Esophagus squamous epithelium (tissue), 5 donors: Measurements from ENCODE around the gene TGM6. TPM values are rescaled to one million over a fixed set of nuclear protein-coding genes. Genes with fewer than 3 reads are reported as not detected.

ENCODE experiments used
- DNase-seq: peaks from one replicate; lab custom pipeline; 2025; lab: John Stamatoyannopoulos, UW
- H3K27ac ChIP-seq, 4 donors: fragments of 200-600 bp; sonication (generic); one replicate each; pipeline ENCODE4 v1.5.1; 2016 to 2019; ENCODE audit warnings: mild to moderate bottlenecking in 1 of 4
- H3K27me3 ChIP-seq, 4 donors: fragments of 200-600 bp; sonication (generic); 1 replicate in 3 of 4; 2 replicates in 1 of 4; pipeline versions ENCODE4 v1.5.1 to v1.6.0; 2017 to 2021; ENCODE audit warnings: antibody characterized with exemption in 1 of 4
- H3K36me3 ChIP-seq, 3 donors: fragments of 200-600 bp; sonication (generic); one replicate each; pipeline ENCODE4 v1.5.1; 2016 to 2019
- H3K4me1 ChIP-seq, 3 donors: fragments of 200-600 bp; sonication (generic); one replicate each; pipeline ENCODE4 v1.5.1; 2017 to 2019
- H3K4me3 ChIP-seq, 4 donors: fragments of 200-600 bp; sonication (generic); 1 replicate in 3 of 4; 2 replicates in 1 of 4; pipeline ENCODE4 v1.5.1; 2016 to 2019; ENCODE audit warnings: mild to moderate bottlenecking in 2 of 4, moderate library complexity in 1 of 4
- H3K9me3 ChIP-seq, 3 donors: fragments of 200-600 bp; sonication (generic); one replicate each; pipeline ENCODE4 v1.5.1; 2016 to 2019
- CTCF ChIP-seq, 6 experiments: fragments of 450-650 bp in 4 of 6; fragments of 200-600 bp in 2 of 6; sonication (generic) in 2 of 6; IDR thresholded peaks; one replicate each; pipeline ENCODE4 v1.5.1; 2016 to 2019; ENCODE audit warnings: antibody characterized with exemption in 6 of 6, mild to moderate bottlenecking in 4 of 6, moderate library complexity in 4 of 6
- POLR2A ChIP-seq, 4 donors: fragments of 450-650 bp; IDR thresholded peaks; one replicate each; pipeline ENCODE4 v1.6.1; 2017; ENCODE audit warnings: antibody characterized with exemption in 4 of 4, mild to moderate bottlenecking in 4 of 4, moderate library complexity in 3 of 4
- WGBS, 2 donors: methylation state at CpG; one replicate each; pipeline ENCODE4 v1.1.5; 2018; 5-methylcytosine and 5-hydroxymethylcytosine counted together
- intact Hi-C: fragments of 100-400 bp; cut with DNase I; formaldehyde crosslinking; loops from one replicate; pipeline ENCODE4 v1.15.0; 2022
- total RNA-seq, 4 donors: library from RNA; depleted of rRNA; stranded (reverse); fragments of >200 nt; gene quantifications; one replicate each; pipeline ENCODE4 v1.1.0, GENCODE V29; 2016
- donor health status: DM: yes; HTN: yes; CAD: no.

Gene TGM6
- total RNA-seq, 4 donors from 2014 or later: not detected

DNA sequence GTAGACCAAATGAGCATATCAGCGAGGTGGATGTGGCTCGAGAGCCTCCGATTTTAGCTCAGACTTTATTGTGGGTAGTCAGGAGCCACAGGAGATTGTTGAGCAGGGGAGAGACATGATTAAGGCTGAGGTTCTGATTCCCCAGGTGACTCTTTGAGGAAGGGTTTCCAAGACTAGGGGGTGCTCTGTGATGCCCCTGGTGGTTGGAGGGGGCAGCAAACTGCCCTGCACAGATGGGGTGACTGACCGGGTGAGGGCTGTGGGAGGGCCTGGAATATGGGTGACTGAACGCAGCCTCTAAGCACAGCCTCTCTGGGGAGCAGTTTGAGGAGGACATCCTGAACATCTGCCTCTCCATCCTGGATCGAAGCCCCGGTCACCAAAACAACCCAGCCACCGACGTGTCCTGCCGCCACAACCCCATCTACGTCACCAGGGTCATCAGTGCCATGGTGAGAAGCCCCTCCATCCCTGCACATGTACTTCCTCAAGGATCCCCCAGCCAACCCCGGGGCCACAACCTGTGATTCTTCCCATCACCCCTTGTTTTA, 17.0 kb downstream of the TGM6 start:
- no peak for TF ChIP-seq CTCF (IDR thresholded peaks at IDR 0.05)
- TF ChIP-seq POLR2A (IDR thresholded peaks at IDR 0.05): no peak
- H3K27me3 ChIP-seq: peaks cover 0 to 14% (median 0%) of the 10 kb centered on the region in 4 donors
- no peaks in the 10 kb centered on the region for H3K4me1 ChIP-seq
- intact Hi-C loops: no loop called here
- H3K9me3 ChIP-seq: peaks cover 0 to 10% (median 0%) of the 10 kb centered on the region in 3 donors
- H3K4me3 ChIP-seq: no peak overlapping the region
- no peaks in the 10 kb centered on the region for H3K36me3 ChIP-seq
- 85 to 94% methylated on average over 9 to 12 of the region's 12 CpGs for WGBS, 2 donors
- no peak overlapping the region for H3K27ac ChIP-seq
- no peak for DNase-seq

DNA sequence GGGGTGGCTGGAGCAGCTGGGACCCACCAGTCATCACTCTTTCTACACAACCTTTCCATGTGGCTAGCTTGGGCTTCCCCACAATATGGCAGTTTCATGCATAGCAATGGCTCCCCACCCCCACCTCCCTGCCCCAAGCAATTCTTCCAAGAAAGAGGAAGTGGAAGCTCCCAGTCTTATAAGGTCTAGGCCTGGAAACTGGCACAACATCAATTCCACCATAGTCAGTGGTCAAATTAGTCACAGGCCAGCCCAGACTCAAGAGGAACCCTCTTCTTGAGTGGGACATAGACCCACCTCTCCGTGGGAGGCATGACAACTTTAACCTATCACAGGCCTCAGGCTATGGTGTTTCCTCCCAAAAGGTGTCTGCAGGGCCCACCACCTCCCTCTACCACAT, 17.7 kb downstream of the TGM6 start:
- H3K27me3 ChIP-seq: peaks cover 0 to 14% (median 0%) of the 10 kb centered on the region in 4 donors
- intact Hi-C loops: no loop called here
- H3K27ac ChIP-seq: no peak overlapping the region
- H3K4me3 ChIP-seq: no peak overlapping the region
- TF ChIP-seq CTCF (IDR thresholded peaks at IDR 0.05): no peak
- no peak for TF ChIP-seq POLR2A (IDR thresholded peaks at IDR 0.05)
- H3K9me3 ChIP-seq: peaks cover 0 to 10% (median 0%) of the 10 kb centered on the region in 3 donors
- no peaks in the 10 kb centered on the region for H3K4me1 ChIP-seq
- H3K36me3 ChIP-seq: no peaks in the 10 kb centered on the region
- no peak for DNase-seq
- WGBS, 2 donors: 67% methylated on average over 1 of the region's 1 CpG

GRCh38 chr20:2399390-2399789, 18.7 kb downstream of the TGM6 start:
- TF ChIP-seq POLR2A (IDR thresholded peaks at IDR 0.05) (no peak), CTCF (IDR thresholded peaks at IDR 0.05) (no peak)
- Histone ChIP-seq H3K27me3 (peaks cover 0 to 14% (median 0%) of the 10 kb centered on the region in 4 donors), H3K27ac (no peak overlapping the region), H3K9me3 (peaks cover 0 to 10% (median 0%) of the 10 kb centered on the region in 3 donors), H3K4me1 (no peaks in the 10 kb centered on the region), H3K36me3 (no peaks in the 10 kb centered on the region), H3K4me3 (no peak overlapping the region)
- no peak for DNase-seq
- 85 to 96% methylated on average over 11 to 13 of the region's 16 CpGs for whole genome bisulfite sequencing, 2 donors
- intact Hi-C loops: no loop called here

GRCh38 chr20:2400290-2400689, 19.6 kb downstream of the TGM6 start:
- TF ChIP-seq CTCF (IDR thresholded peaks at IDR 0.05): no peak
- TF ChIP-seq POLR2A (IDR thresholded peaks at IDR 0.05): no peak
- intact Hi-C loops: no loop called here
- Histone ChIP-seq H3K9me3 (peaks cover 0 to 18% (median 0%) of the 10 kb centered on the region in 3 donors), H3K27ac (no peak overlapping the region), H3K36me3 (no peaks in the 10 kb centered on the region), H3K4me1 (no peaks in the 10 kb centered on the region), H3K4me3 (no peak overlapping the region), H3K27me3 (peaks cover 0 to 8% (median 0%) of the 10 kb centered on the region in 4 donors)
- 72% methylated on average over 2 of the region's 11 CpGs; no CpG with 5 or more reads in 1 of the 2 donors for WGBS, 2 donors
- DNase-seq: no peak

DNA sequence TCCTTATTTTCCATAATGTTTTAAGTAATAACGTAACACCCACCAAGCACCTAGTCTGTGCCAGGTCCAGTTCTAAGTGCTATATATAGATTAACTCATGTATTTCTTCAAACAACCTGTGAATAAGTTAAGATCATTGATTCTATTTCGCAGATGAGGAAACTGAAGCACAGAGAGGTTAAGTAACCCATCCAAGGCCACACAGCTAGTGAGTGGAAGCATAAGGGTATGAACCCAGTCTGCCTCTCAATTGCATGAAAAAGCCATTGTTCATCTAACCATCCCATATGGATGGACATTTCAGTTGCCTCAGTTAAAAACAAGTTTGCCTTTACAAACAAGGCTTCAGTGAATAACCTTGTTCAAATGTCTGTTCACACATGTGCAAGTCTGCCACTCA, 20.8 kb downstream of the TGM6 start:
- peaks cover 0 to 14% (median 0%) of the 10 kb centered on the region in 4 donors for H3K27me3 ChIP-seq
- WGBS, 2 donors: 87 to 90% methylated on average over 2 of the region's 2 CpGs
- no peak overlapping the region for H3K4me3 ChIP-seq
- H3K36me3 ChIP-seq: no peaks in the 10 kb centered on the region
- no peaks in the 10 kb centered on the region for H3K4me1 ChIP-seq
- peaks cover 0 to 20% (median 0%) of the 10 kb centered on the region in 3 donors for H3K9me3 ChIP-seq
- DNase-seq: no peak
- TF ChIP-seq POLR2A (IDR thresholded peaks at IDR 0.05) (no peak), CTCF (IDR thresholded peaks at IDR 0.05) (no peak)
- intact Hi-C loops: no loop called here
- no peak overlapping the region for H3K27ac ChIP-seq
